NCI-H345 treated with DMSO at 0.1 percent for 48 hours (cell line): ENCODE data around the gene NUP153.
"Not testable (repeated sequence)": the region's sequence is repeated elsewhere in the genome, so short reads cannot be mapped to it uniquely, and the experiment has no call there.

Source experiments
- DNase-seq: peaks from one replicate; lab custom pipeline; 2025; ENCODE audit not compliant: unreplicated experiment; lab: John Stamatoyannopoulos, UW

Gene NUP153

DNA sequence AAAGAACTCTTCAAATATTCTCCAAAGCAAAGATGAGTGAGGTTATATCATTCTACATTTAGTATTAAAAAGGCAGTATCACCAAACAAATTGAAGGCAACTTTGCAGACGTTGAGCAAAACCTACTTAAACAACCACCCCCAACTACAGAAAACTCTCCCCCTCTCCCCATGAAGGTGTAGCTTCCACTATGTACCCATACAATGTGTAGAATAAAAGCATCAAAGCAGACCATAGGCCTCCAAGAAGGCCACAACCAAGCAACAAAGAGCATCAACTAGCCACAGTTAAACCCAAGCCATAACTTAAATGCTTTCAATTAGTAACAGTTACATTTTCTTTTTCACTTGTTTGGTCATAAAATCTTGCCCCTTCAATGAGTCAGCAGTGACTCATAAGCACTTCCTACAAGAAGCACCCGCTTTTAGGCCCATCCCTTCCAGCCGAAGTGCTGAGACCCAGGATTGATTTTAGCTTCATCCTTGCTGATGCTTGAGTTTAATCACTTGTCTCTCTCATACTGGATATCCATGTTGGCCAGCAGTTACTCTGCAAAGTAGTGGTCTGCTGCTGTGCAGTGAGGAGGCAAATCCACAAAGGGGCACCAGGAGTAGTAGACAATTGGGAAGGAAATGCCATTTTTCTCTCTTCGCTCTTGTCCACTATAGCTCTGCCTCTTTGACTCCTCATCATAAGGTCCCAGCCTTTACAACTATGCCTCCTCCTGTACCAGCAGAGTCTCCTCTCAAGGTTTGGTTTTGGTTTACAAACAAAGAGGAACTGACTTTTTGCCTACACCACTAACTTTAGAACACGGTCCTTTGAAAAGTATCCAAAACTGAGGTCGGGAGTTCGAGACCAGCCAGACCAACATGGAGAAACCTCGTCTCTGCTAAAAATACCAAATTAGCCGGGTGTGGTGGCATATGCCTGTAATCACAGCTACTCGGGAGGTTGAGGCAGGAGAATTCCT lies 8.4 kb upstream of the NUP153 start:
- DNase-seq: no peak

DNA sequence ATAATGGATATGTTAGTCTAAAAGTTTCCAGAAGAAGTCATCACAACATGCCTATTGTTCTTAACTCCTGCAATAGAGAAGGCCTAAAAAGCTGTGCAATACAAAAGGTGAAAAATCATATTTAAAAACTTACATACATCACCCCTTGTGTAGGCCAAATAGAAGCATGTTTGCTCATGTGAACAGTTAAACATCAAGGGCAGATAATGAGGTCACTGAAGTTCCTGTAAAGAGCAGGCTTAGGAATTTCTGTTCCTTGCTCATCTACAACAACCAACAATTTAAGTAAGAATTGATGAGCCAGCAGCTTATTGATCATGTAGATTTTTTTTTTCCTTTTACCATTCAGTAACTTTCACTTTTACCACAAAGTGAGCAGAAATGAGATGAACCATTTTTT lies 7.5 kb upstream of the NUP153 start:
- DNase-seq: no peak

DNA sequence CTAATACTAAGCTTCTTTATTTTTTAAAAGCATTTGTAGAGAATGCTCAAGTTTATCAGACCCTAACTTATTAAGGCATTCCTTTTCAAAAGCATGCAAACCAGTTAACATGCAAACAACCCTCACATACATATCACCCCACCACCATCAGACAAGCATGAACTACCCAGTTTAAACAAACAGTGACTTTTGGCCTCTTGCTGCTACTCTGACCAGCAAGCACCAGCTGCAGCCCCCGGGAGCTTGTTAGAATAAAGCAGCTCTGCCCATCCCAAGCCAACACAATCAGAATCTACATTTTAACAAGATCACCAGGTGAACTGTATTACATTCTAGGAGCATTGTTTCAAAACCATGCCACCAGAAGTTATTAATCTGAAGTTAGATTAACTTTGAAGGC lies 5.9 kb upstream of the NUP153 start:
- DNase-seq: no peak

DNA sequence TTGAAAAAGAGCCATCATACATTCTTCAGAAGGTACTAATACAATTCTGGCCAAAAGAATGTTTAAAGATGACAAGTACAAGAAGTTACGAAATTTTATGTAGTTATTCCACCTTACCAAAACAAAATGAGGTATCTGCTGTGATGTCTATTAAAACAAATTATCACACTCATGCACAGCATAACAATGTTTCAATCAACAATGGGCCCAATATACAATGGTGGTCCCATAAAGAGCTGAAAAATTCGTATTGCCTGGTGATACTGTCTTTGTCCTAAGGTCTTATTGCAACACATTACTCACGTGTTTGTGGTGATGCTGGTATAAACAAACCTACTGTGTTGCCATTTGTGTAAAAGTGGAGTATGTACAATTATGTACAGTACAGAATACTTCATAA lies 3.6 kb upstream of the NUP153 start:
- no peak for DNase-seq

DNA sequence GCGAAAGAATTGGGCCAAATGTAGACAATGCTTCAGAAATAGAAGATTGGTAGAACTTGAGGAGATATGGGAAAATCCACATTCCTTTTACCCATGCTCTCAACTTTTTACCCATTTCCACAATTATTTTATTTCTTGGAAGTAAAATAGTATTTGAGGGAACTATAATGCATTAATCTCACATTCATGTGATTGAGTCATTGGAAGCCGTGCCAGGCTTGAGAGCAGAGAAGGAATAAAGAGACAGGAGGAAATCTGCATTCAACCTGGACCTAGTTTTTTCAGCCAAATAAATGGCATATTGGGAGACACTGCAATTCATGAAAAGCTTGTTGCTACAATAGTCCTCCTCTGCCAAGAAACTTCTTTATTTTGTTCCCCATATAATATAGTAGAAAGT lies 2.8 kb upstream of the NUP153 start:
- DNase-seq: no peak

DNA sequence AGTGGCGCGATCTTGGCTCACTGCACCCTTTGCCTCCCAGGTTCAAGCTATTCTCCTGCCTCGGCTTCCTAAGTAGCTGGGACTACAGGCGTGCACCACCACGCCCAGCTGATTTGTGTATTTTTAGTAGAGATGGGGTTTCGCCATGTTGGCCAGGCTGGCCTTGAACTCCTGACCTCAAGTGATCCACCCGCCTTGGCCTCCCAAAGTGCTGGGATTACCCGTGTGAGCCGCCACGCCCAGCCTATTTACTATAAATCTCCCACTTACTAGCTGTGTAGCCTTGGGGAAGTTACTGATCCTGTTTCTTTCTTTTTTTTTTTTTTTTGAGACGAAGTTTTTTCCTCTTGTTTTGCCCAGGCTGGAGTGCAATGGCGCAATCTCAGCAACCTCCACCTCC lies 1.3 kb upstream of the NUP153 start:
- DNase-seq: not testable (repeated sequence)

DNA sequence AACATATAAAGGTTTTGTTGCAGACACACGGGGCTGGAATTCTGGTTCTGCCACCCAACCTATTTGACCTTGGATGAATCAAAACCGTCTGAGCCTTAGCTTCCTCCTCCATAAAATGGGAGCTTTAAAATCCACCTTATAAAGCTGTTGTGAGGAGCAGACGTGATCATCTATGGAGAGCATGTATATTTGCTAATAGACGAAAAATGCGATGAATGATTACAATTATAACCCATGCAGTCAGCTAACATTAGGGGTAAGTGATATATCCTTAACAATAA lies 586 bp upstream of the NUP153 start:
- DNase-seq: no peak

DNA sequence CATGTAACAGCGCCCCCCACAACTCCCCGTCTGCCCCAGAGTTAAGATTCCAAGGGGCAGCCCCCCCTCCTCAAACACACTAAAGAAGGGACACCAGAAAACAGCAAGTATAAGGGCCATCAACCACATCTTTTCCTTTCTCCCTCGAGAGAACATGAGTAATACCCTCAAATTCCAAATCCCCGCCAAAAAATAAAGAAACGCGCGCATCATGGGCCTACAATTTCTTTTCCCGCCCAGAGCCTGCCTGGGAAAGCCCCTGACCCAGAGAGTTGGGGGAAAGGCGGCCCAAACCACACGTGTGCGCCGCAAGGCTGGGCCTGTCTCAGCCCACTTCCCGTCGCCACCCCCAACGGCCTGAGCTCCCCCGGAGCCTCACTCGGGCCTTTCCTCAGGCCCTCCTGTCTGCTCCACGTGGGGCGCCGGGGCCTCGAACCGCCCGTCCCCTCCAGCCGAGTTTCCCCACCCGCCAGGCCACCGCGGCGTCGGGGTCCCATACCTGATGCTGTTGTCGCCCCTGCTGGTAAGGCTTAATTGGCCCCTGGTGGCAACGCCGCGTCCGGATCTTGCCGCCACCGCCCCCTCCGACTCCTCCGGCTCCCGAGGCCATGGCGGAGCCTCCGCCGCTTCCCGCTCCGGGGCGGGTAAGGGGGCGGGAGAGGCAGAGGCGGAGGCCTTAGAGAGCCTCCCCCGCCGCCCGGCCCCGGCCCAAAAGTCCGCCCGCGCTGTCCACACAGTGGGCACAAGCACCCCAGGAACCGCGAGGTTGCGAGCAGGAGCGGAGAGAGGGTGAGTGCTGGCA lies 746 bp downstream of the NUP153 start:
- DNase-seq: peak; percentile 29

DNA sequence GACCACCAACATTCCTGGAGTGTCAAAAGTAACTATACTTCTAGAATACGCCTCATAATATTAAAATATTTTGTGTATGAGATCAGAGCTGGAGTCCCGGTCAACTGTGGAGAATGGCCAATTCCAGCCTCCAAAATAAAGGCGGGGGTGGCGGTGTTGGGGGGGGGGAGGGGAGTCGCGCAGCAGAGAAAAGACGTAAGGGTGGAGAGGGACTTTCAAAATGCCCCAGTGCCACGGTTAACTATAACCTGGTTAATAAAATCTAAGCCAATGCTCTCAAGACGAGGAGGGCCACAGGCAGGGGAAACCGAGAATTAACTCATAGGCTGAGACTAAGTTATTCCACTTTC lies 1.3 kb downstream of the NUP153 start:
- DNase-seq: no peak

DNA sequence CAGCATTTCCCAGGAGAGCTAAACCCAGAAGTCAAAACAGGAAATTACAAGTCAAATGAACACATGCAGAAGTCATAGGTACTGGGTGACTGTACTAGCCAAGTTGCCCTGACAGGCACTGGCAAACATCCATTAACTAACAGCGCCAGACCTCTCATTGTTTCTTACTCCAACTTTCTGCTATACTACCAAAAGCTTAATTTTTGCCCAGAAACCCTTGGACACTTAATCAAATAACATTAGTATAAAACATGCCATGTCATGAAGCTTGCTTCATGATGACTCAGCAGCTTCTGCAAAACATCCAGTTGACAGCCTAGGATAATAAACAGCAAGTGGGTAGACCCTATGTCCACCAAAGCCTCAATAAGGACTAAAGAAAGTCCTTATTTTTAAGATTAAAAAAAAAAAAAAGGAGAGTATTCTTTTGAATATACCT lies 3.5 kb downstream of the NUP153 start:
- DNase-seq: no peak

DNA sequence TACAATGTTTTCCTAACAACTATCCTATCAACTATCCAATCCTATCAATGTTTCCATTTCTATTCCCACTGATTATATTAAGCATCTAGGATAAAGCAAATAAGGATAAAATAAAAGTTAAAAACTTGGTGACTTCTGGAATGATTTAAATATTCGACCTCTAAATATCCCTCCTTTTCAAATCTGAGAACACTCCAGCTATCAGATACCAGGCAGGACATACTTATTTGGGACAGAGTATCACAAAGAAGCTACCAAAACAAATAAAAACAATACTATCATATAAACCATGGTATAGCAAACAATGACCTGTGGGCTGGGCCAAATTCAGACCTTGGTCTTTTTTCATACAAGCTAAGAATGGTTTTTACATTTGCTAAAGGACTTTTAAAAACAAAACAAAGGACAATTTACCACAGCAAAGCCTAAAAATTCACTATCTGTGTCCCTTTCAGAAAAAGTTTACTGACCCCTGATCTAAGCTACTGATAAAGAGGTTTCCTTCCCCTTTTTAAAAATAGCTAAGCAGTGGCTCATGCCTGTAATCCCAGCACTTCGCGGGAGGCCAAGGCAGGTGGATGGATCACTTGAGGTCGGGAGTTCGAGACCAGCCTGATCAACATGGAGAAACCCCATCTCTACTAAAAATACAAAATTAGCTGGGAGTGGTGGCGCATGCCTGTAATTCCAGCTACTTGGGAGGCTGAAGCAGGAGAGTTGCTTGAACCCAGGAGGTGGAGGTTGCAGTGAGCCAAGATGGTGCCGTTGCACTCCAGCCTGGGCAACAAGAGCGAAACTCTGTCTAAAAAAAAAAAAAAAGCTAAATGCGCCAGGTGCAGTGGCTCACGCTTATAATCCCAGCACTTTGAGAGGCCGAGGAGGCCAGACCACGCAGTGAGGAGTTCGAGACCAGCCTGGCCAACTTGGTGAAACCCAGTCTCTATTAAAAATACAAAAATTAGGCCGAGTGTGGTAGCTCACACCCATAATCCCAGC lies 6.0 kb downstream of the NUP153 start:
- DNase-seq: no peak

DNA sequence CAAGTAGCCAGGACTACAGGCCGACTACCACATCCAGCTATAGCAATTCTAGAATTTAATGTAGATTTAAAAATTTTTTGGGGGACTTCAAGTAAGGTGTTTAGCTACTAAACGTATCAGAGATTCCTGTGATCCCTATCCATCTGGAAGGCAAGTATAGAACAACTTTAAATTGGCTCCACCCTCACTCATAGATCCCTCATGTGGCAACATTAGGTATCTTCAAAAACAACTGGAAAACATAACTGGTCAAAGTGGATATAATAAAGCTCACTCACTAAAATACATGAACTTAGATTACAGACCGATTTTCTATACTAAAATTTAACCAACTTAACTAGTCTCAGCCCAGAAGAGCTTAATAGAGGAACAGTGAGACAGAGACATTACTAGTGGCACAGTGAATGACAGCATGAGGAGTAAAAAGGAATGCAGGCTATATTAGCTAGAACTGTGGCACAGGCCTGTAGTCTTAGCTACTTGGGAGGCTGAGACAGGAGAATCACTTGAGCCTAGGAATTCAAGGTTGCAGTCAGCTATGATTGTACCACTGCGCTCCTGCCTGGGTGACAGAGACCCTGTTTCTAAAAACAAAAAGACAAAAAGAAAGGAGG lies 14.7 kb downstream of the NUP153 start:
- DNase-seq: no peak

DNA sequence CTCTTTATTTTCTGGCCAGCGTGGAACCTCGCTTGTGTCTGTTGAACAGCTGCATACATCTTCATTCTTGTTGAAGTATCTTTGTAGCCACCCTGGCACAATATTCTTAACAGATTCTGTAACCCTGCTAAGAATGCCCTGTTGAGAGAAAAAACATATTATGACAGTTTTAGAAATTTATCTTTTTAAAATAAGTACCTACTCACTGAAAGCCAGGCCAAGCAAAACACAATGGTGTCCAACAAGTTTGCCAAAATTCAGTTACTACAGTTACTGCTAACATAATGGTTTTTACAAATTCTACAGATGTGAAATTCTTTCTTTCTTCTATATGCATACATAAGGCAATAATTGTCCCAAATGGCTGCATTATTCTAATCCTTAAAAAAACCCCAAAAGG lies 18.2 kb downstream of the NUP153 start:
- no peak for DNase-seq

DNA sequence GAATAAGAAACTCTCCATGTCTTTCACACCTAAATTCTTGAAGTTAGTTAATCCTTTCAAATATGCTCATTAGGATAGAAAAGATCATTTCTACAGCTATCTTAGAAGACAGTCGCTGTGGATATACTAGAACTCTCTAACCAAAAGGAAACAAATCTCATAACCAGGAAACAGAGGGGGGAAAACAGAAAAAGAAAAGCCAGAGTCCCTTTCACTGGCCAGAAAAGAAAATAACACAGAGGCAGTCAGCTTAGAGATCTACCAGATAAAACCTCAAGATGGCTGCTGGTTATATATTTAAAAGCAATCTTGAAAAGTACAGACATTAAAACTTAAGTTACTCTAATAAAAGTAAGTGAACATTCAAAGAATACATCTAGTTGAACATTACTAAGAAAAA lies 19.6 kb downstream of the NUP153 start:
- no peak for DNase-seq

DNA sequence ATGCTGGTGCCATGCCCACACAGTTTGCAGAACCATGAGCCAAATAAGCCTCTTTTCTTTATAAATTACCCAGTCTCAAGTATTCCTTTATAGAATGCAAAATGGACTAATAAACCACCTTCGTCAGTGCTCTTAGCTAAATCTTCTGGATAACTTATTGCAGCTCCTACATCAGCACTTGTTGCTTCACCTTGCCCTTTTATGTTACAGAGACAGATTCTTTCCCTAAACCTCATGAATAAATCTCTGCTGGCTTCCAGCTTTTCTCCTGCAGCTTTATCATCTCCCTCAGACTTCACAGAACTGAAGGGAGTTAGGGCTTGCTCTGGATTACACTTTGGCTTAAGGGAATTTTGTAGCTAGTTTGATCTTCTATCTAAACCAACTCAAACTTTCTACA lies 22.6 kb downstream of the NUP153 start:
- DNase-seq: no peak

DNA sequence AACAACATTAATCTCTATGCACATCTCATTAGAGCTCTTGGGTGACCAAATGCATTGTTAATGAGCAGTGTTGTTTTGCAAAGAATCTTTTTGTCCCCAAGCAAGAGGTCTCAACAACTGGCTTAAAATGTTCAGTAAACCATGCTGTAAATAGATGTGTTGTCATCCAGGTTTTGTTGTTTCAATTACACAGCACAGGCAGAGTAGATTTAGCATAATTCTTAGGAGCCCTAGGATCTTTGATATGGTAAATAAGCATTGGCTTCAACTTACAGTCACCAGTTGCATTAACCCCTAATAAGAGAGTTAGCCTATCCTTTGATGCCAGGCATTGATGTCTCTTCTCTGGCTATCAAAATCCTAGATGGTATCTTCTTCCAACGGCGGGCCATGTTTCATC lies 23.3 kb downstream of the NUP153 start:
- no peak for DNase-seq

DNA sequence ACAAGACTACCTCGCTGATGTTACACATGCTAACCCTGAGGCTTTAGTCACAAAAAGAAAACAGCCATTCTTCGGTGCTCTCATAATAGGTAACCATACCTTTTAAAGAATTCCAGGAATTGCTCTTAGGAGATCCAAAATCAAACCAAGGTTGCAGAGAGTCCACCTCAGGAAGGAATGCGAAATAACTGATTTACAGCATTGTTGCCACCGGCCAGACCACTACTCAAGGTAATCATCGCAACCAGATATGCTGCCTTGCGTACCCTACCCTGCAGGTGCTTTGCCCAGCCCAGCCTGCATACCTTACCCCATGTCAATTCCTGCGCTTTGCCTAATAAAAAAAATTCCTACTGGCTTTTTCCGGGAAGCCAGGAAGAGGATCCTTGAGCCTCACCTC lies 27.0 kb downstream of the NUP153 start:
- DNase-seq: no peak

DNA sequence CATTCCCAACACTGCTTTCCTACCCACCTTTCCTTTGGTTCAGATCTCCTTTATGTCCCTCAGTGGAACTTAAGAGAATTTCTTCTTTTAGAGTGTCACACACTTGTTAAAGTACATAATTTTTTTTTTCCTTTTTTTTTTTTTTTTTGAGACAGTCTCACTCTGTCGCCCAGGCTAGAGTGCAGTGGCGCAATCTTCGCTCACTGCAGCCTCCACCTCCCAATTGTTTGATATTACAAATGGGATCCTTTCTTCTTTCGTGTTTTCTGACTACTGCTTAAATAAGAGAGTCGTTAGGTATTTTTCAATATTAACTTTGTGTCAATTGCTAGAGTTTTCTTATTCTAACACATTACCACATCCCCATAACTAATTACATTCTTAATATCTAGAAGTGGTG lies 29.1 kb downstream of the NUP153 start:
- DNase-seq: no peak

DNA sequence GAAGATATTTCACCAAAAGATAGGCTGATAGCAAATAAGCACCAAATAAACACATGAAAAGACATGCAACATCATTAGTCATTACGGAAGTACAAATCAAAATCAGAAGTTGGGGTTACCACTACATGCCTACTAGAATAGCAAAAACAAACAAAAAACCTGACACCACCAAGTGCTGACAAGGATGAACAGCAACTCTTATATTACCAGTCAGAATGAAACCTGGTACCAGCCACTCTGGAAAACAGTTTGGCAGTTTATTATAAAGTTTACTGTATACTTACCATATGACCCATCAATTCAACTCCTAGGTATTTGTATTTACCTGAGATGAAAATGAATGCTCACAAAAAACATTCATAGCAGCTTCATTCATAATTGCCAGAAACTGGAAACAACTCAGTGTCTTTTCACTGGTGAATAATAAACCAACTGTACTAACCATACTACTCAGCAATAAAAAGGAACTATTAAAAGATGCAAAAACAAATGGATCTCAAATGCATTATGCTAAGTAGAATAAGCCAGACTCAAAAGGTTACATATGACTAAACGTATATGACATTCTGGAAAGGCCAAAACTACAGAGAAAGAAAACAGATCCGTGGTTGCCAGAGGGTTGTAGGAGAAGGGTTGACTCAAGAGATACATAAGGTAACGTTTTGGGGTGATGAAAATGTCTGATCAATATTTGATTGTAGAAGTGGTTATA lies 33.0 kb downstream of the NUP153 start:
- no peak for DNase-seq

DNA sequence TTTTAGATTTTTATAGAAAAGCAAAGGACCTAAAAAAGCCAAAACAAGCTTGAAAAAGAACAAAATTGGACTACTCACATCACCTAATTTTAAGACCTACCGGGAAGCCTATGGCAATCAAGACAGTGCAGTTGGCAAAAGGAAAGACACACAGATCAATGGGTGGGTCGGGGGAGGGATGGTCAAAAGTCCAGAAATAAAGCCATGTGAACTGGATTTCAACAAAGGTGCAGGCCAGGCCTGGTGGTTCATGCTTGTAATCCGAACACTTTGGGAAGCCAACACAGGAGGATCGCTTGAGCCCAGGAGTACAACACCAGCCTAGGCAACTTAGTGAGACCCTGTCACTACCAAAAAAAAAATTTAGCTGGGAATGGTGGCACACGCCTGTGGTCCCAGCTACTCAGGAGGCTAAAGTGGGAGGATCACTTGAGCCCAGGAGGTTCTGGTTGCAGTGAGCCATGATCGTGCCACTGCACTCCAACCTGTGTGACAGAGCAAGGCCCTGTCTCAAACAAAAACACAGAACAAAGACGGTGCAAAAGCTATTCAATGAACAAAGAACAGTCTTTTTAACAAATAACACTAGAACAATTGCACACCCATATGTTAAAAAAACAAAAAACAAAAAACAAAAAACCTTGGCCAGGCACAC lies 34.5 kb downstream of the NUP153 start:
- DNase-seq: no peak
